ENCODE data around the gene SIX5.

- 0 out of 2 replicates have a peak, but pooled peaks have one; percentile 43 for TF ChIP-seq ZBTB33 (CRISPR knock-in tag; IDR thresholded peaks at IDR 0.05)
- no peak for TF ChIP-seq ZNF449 (CRISPR knock-in tag; IDR thresholded peaks at IDR 0.05)
- no peak for TF ChIP-seq ZFX (CRISPR knock-in tag; IDR thresholded peaks at IDR 0.05)
- TF ChIP-seq EZH2 (IDR thresholded peaks at IDR 0.05; ENCODE audit: borderline replicate concordance, low read depth, low read length) = no peak
- no peak for TF ChIP-seq EGR1 (conservative IDR thresholded peaks at IDR 0.05)
These were observed 48.1 kb upstream of the SIX5 start for GRCh38 chr19:45817010-45817724.
